ENCODE measurements around the gene ROBO3. TPM values are rescaled to one million over a fixed set of nuclear protein-coding genes. Genes with fewer than 3 reads are reported as not detected.

Gene ROBO3
- total RNA-seq, 4 donors from 2014 or later = 5.0 to 10.8 (median 8.5) TPM

DNA sequence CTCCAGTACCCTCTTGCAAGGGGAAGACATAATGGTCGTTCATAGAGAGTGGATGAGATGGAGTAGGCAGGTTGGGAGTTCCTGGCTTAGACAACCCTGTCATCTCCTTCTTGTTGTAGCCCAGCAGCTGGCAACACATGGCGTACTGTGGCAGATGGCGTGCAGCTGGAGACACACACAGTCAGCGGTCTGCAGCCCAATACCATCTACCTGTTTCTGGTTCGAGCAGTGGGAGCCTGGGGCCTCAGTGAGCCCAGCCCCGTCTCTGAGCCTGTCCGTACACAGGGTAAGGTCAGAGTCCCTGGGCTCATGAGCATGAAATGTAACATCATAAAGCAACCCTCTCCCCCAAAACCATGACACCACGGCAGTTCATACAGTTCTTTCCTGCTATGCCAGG is 8.7 kb downstream of the ROBO3 start:
- intact Hi-C loops (cut with DNase I) = no loop called here
- no peak for DNase-seq (ENCODE audit: extremely low spot score)
- peaks cover 0 to 57% (median 15%) of the 10 kb centered on the region in 4 donors for H3K27me3 ChIP-seq
- TF ChIP-seq, protein P1, sequence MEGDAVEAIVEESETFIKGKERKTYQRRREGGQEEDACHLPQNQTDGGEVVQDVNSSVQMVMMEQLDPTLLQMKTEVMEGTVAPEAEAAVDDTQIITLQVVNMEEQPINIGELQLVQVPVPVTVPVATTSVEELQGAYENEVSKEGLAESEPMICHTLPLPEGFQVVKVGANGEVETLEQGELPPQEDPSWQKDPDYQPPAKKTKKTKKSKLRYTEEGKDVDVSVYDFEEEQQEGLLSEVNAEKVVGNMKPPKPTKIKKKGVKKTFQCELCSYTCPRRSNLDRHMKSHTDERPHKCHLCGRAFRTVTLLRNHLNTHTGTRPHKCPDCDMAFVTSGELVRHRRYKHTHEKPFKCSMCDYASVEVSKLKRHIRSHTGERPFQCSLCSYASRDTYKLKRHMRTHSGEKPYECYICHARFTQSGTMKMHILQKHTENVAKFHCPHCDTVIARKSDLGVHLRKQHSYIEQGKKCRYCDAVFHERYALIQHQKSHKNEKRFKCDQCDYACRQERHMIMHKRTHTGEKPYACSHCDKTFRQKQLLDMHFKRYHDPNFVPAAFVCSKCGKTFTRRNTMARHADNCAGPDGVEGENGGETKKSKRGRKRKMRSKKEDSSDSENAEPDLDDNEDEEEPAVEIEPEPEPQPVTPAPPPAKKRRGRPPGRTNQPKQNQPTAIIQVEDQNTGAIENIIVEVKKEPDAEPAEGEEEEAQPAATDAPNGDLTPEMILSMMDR (IDR thresholded peaks at IDR 0.05) = no peak
- TF ChIP-seq POLR2A (IDR thresholded peaks at IDR 0.05; ENCODE audit: low read depth) = no peak
- TF ChIP-seq EP300 (IDR thresholded peaks at IDR 0.05) = no peak
- TF ChIP-seq POLR2AphosphoS5 (IDR thresholded peaks at IDR 0.05) = no peak
- WGBS = 80% methylated on average over 8 of the region's 8 CpGs
- peaks cover 22 to 34% (median 30%) of the 10 kb centered on the region in 4 donors for H3K4me1 ChIP-seq
- H3K36me3 ChIP-seq = no peaks in the 10 kb centered on the region
- no peak overlapping the region for H3K27ac ChIP-seq (replicated peaks in 1 of 4)
- no peak overlapping the region for H3K4me3 ChIP-seq
- H3K9me3 ChIP-seq = no peaks in the 10 kb centered on the region

DNA sequence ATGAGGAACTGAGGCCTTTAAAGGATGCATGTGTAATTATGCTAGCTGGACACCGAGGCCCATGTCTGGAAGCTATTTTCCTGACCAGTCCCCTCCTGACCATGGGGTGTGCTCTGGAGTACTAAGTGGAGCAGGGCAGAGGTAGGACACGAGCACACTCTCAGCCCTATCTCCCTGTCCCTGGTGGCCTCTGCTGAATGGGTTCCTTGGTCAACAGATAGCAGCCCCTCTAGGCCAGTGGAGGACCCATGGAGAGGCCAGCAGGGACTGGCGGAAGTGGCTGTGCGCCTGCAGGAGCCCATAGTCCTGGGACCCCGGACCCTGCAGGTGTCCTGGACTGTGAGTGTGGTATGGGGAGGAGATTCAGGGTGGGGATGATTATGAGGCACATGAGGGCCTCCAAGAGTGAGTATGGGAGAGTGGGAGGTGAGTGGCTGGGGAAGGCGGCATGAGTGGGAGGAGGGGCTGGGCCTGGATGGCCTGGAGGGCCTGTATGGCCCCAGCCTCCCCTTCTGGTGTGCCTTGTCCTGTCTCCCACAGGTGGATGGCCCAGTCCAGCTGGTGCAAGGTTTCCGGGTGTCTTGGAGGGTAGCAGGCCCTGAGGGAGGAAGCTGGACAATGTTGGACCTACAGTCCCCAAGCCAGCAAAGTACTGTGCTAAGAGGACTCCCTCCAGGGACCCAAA is 9.5 kb downstream of the ROBO3 start:
- H3K4me1 ChIP-seq = peaks cover 17 to 28% (median 25%) of the 10 kb centered on the region in 4 donors
- intact Hi-C loops (cut with DNase I) = loop anchor here (5.0 kb wide), 1 partner anchor 78 kb away; the partner anchor contains the start of gene CCDC15
- WGBS = 89% methylated on average over 7 of the region's 7 CpGs
- DNase-seq (ENCODE audit: extremely low spot score) = no peak
- no peaks in the 10 kb centered on the region for H3K9me3 ChIP-seq
- H3K36me3 ChIP-seq = no peaks in the 10 kb centered on the region
- no peak overlapping the region for H3K27ac ChIP-seq (replicated peaks in 1 of 4)
- no peak overlapping the region for H3K4me3 ChIP-seq
- peaks cover 0 to 50% (median 7%) of the 10 kb centered on the region in 4 donors for H3K27me3 ChIP-seq
- TF ChIP-seq POLR2AphosphoS5 (IDR thresholded peaks at IDR 0.05) = no peak
- no peak for TF ChIP-seq POLR2A (IDR thresholded peaks at IDR 0.05; ENCODE audit: low read depth)
- TF ChIP-seq, protein P1 (IDR thresholded peaks at IDR 0.05) = no peak
- no peak for TF ChIP-seq EP300 (IDR thresholded peaks at IDR 0.05)

DNA sequence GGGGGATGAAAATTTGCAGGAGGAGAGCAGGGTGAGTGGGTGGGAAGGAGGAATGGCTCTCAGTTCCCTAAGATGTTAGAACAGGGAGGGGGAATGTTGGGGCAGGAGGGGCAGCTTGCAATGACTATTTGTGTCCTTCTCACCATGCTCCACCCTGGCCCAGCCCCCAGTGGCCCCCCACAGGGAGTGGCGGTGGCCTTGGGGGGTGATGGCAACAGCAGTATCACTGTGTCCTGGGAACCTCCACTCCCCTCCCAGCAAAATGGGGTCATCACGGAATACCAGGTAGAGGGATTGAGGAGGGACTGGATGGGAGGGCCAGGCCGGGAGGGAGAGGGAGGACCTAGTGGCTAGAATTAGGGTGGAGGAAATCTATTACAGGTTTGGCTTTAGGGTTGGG is 10.2 kb downstream of the ROBO3 start:
- no peak for DNase-seq (ENCODE audit: extremely low spot score)
- H3K36me3 ChIP-seq = no peaks in the 10 kb centered on the region
- no peaks in the 10 kb centered on the region for H3K9me3 ChIP-seq
- WGBS = 60% methylated on average over 3 of the region's 3 CpGs
- peaks cover 17 to 30% (median 27%) of the 10 kb centered on the region in 4 donors for H3K4me1 ChIP-seq
- peak overlapping the region; percentile 58 to 83 (median 72) for H3K4me3 ChIP-seq
- intact Hi-C loops (cut with DNase I) = loop anchor here (5.0 kb wide), 1 partner anchor 77 kb away; the partner anchor contains the start of gene CCDC15
- TF ChIP-seq POLR2AphosphoS5 (IDR thresholded peaks at IDR 0.05) (no peak), EP300 (IDR thresholded peaks at IDR 0.05) (no peak), POLR2A (IDR thresholded peaks at IDR 0.05; ENCODE audit: low read depth) (no peak)
- TF ChIP-seq, protein P1 (IDR thresholded peaks at IDR 0.05) = no peak
- no peak overlapping the region for H3K27ac ChIP-seq (replicated peaks in 1 of 4)
- H3K27me3 ChIP-seq = peaks cover 0 to 43% (median 4%) of the 10 kb centered on the region in 4 donors

DNA sequence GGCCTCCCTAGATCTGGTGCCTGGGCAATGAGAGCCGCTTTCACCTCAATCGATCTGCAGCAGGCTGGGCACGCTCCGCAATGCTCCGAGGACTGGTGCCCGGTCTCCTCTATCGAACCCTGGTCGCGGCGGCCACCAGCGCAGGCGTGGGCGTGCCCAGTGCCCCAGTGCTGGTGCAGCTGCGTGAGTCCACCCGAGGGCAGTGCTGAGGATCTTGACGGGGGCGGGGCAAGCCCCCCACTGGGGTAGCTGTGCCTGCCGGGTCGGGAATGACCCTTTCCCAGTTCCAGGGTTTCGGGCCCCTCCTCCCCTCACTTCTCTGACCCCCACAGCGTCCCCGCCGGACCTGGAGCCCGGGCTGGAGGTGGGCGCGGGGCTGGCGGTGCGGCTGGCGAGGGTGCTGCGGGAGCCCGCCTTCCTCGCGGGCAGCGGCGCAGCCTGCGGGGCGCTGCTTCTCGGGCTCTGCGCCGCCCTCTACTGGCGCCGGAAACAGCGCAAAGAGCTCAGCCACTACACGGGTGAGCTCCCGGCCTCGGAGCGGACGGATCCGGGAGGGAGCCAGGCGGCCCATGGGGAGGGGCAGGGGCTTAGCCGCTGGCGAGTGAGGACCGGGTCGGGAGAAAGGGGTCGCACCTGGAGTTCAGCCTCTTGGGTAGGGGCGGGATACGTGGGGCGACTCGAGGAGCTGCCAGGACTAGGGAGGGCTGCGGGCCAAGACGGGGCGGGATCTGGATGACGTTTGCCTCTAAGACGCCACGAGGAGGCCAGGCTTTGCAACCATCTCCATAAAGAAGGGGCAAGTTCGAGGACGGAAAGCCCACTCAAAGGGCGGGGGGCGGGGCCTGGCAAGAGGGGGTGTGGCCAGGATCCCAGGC is 10.9 kb downstream of the ROBO3 start:
- 2% methylated on average over 40 of the region's 69 CpGs for WGBS

More for the DNA sequence above, 10.9 kb downstream of the ROBO3 start:
- intact Hi-C loops (cut with DNase I) = loop anchor here (5.0 kb wide), 1 partner anchor 76 kb away; the partner anchor contains the start of gene CCDC15
- H3K27ac ChIP-seq (replicated peaks in 1 of 4) = peak overlapping the region; percentile 86 to 92 (median 90)
- peaks cover 17 to 30% (median 27%) of the 10 kb centered on the region in 4 donors for H3K4me1 ChIP-seq
- DNase-seq (ENCODE audit: extremely low spot score) = peak; percentile 98
- TF ChIP-seq POLR2AphosphoS5 (IDR thresholded peaks at IDR 0.05) (peak; percentile 73 to 75), EP300 (IDR thresholded peaks at IDR 0.05) (no peak)
- TF ChIP-seq, protein P1 (IDR thresholded peaks at IDR 0.05) = peak; percentile 71 to 76 (median 75)
- no peaks in the 10 kb centered on the region for H3K9me3 ChIP-seq
- peaks cover 0 to 35% (median 3%) of the 10 kb centered on the region in 4 donors for H3K27me3 ChIP-seq
- peak overlapping the region; percentile 58 to 83 (median 72) for H3K4me3 ChIP-seq
- no peaks in the 10 kb centered on the region for H3K36me3 ChIP-seq
